NB4 (cell line): Measurements from ENCODE around the gene SVOP.
"Not testable (repeated sequence)": the region's sequence is repeated elsewhere in the genome, so short reads cannot be mapped to it uniquely, and the experiment has no call there.

Experiments used
- DNase-seq: peaks from one replicate; pipeline ENCODE4 v3.0.0; 2010; ENCODE audit warnings: low read depth
- H3K4me3 ChIP-seq: one replicate; pipeline ENCODE4 v1.5.1; 2011; ENCODE audit warnings: mild to moderate bottlenecking, low read depth, low read length, moderate library complexity
- CTCF ChIP-seq: IDR thresholded peaks from one replicate; pipeline ENCODE4 v1.5.1; 2012; ENCODE audit warnings: low read depth, low read length
- MAX ChIP-seq: IDR thresholded peaks from 2 replicates; pipeline ENCODE4 v1.6.1; 2011; ENCODE audit warnings: low read depth, low read length
- MYC ChIP-seq: IDR thresholded peaks from 2 replicates; pipeline ENCODE4 v1.6.1; 2011; ENCODE audit warnings: low read depth, low read length
- POLR2A ChIP-seq: IDR thresholded peaks from 2 replicates; pipeline ENCODE4 v1.6.1; 2011; ENCODE audit warnings: mild to moderate bottlenecking; ENCODE audit not compliant: insufficient read length; ENCODE audit errors: extremely low read depth

The SVOP gene

GRCh38 chr12:109009766-109010165 lies 11.1 kb downstream of the SVOP start:
- DNase-seq: peak; percentile 18
- H3K4me3 ChIP-seq: no peak overlapping the region
- TF ChIP-seq CTCF (no peak), MAX (no peak), POLR2A (no peak), MYC (no peak)

GRCh38 chr12:109004017-109004416 lies 16.9 kb downstream of the SVOP start:
- TF ChIP-seq POLR2A (no peak), CTCF (no peak), MYC (no peak), MAX (no peak)
- H3K4me3 ChIP-seq: no peak overlapping the region
- DNase-seq: no peak

- H3K4me3 ChIP-seq: no peak overlapping the region
- DNase-seq: no peak
Observed at GRCh38 chr12:108996320-108996719, 24.5 kb downstream of the SVOP start.

GRCh38 chr12:108995370-108995992 lies 25.4 kb downstream of the SVOP start:
- no peak for DNase-seq
- TF ChIP-seq MYC: no peak
- TF ChIP-seq CTCF: no peak
- no peak for TF ChIP-seq MAX
- TF ChIP-seq POLR2A: no peak
- no peak overlapping the region for H3K4me3 ChIP-seq

More at GRCh38 chr12:108996320-108996719, 24.5 kb downstream of the SVOP start:
- no peak for TF ChIP-seq MYC
- no peak for TF ChIP-seq CTCF
- no peak for TF ChIP-seq MAX
- no peak for TF ChIP-seq POLR2A

- not testable (repeated sequence) for H3K4me3 ChIP-seq
Observed at GRCh38 chr12:108990103-108990502, 30.8 kb downstream of the SVOP start.

GRCh38 chr12:108989376-108989775 lies 31.5 kb downstream of the SVOP start:
- H3K4me3 ChIP-seq: no peak overlapping the region
- no peak for DNase-seq
- TF ChIP-seq POLR2A (no peak), CTCF (no peak), MYC (no peak), MAX (no peak)

More at GRCh38 chr12:108990103-108990502, 30.8 kb downstream of the SVOP start:
- not testable (repeated sequence) for DNase-seq
